ENCODE measurements around the gene ZC3HAV1L. TPM values are rescaled to one million over a fixed set of nuclear protein-coding genes. Genes with fewer than 3 reads are reported as not detected.
A peak's percentile ranks its signal among the peaks of the same experiment; 100 is the strongest.
"Not testable (repeated sequence)": the region's sequence is repeated elsewhere in the genome, so short reads cannot be mapped to it uniquely, and the experiment has no call there.

ZC3HAV1L gene
- 10 to 100 TPM; 12.9 to 13.4 TPM for total RNA-seq

GRCh38 chr7:139035586-139036353, at the start of gene ZC3HAV1L:
Gene ZC3HAV1L, minus strand, starts transcription at chr7:139036042. Its CDS starts 25 bp downstream, at chr7:139036017.
- Mint-ChIP-seq H3K4me1 (peaks cover 16% of the 10 kb centered on the region), H3K9me3 (no peaks in the 10 kb centered on the region), H3K36me3 (peaks cover 39% of the 10 kb centered on the region), H3K27ac (peak within 1 kb of the TSS; percentile 86), H3K4me3 (peak within 1 kb of the TSS; percentile 86), H3K27me3 (no peaks in the 10 kb centered on the region)
- peak; percentile 76 for DNase-seq

GRCh38 chr7:139084709-139085108, 48.9 kb upstream of the ZC3HAV1L start:
- H3K36me3 Mint-ChIP-seq = peaks cover 90% of the 10 kb centered on the region
- H3K4me3 Mint-ChIP-seq = no peak overlapping the region
- no peak for DNase-seq
- H3K9me3 Mint-ChIP-seq = peaks cover 26% of the 10 kb centered on the region
- peaks cover 86% of the 10 kb centered on the region for H3K4me1 Mint-ChIP-seq
- peak overlapping the region; percentile 94 for H3K27ac Mint-ChIP-seq
- H3K27me3 Mint-ChIP-seq = no peaks in the 10 kb centered on the region

GRCh38 chr7:139081584-139081983, 45.7 kb upstream of the ZC3HAV1L start:
- DNase-seq = no peak
- Mint-ChIP-seq H3K36me3 (peaks cover 69% of the 10 kb centered on the region), H3K27me3 (no peaks in the 10 kb centered on the region), H3K9me3 (peaks cover 5% of the 10 kb centered on the region), H3K4me3 (no peak overlapping the region), H3K27ac (peak overlapping the region; percentile 57), H3K4me1 (peaks cover 84% of the 10 kb centered on the region)

GRCh38 chr7:139080905-139081304, 45.1 kb upstream of the ZC3HAV1L start:
- H3K9me3 Mint-ChIP-seq = peaks cover under 1% of the 10 kb centered on the region
- H3K4me1 Mint-ChIP-seq = peaks cover 78% of the 10 kb centered on the region
- peaks cover 66% of the 10 kb centered on the region for H3K36me3 Mint-ChIP-seq
- no peaks in the 10 kb centered on the region for H3K27me3 Mint-ChIP-seq
- peak overlapping the region; percentile 9 for H3K4me3 Mint-ChIP-seq
- peak overlapping the region; percentile 57 for H3K27ac Mint-ChIP-seq
- DNase-seq = no peak

- Mint-ChIP-seq H3K4me3 (no peak overlapping the region), H3K27ac (peak overlapping the region; percentile 57), H3K9me3 (no peaks in the 10 kb centered on the region), H3K27me3 (no peaks in the 10 kb centered on the region), H3K36me3 (peaks cover 61% of the 10 kb centered on the region), H3K4me1 (peaks cover 71% of the 10 kb centered on the region)
- no peak for DNase-seq
Measured at GRCh38 chr7:139079861-139080260, 44.0 kb upstream of the ZC3HAV1L start.

GRCh38 chr7:139078911-139079310, 43.1 kb upstream of the ZC3HAV1L start:
- DNase-seq = no peak
- Mint-ChIP-seq H3K27ac (peak overlapping the region; percentile 57), H3K9me3 (no peaks in the 10 kb centered on the region), H3K27me3 (no peaks in the 10 kb centered on the region), H3K36me3 (peaks cover 55% of the 10 kb centered on the region), H3K4me1 (peaks cover 65% of the 10 kb centered on the region), H3K4me3 (no peak overlapping the region)

GRCh38 chr7:139078399-139078798, 42.6 kb upstream of the ZC3HAV1L start:
- H3K27ac Mint-ChIP-seq = peak overlapping the region; percentile 57
- H3K36me3 Mint-ChIP-seq = peaks cover 56% of the 10 kb centered on the region
- no peaks in the 10 kb centered on the region for H3K9me3 Mint-ChIP-seq

GRCh38 chr7:139077706-139078105, 41.9 kb upstream of the ZC3HAV1L start:
- DNase-seq, H3K27me3 Mint-ChIP-seq, H3K4me3 Mint-ChIP-seq, H3K9me3 Mint-ChIP-seq: not testable (repeated sequence)
- Mint-ChIP-seq H3K4me1 (peaks cover 64% of the 10 kb centered on the region), H3K27ac (peak overlapping the region; percentile 54), H3K36me3 (peaks cover 55% of the 10 kb centered on the region)

More at GRCh38 chr7:139078399-139078798, 42.6 kb upstream of the ZC3HAV1L start:
- Mint-ChIP-seq H3K27me3 (no peaks in the 10 kb centered on the region), H3K4me1 (peaks cover 65% of the 10 kb centered on the region), H3K4me3 (no peak overlapping the region)
- no peak for DNase-seq

- Mint-ChIP-seq H3K36me3 (peaks cover 58% of the 10 kb centered on the region), H3K9me3 (no peaks in the 10 kb centered on the region), H3K27me3 (no peaks in the 10 kb centered on the region), H3K4me3 (no peak overlapping the region), H3K27ac (peak overlapping the region; percentile 72), H3K4me1 (peaks cover 63% of the 10 kb centered on the region)
- DNase-seq = no peak
Measured at GRCh38 chr7:139075871-139076686, 40.2 kb upstream of the ZC3HAV1L start.

GRCh38 chr7:139075031-139075652, 39.3 kb upstream of the ZC3HAV1L start:
- Mint-ChIP-seq H3K9me3 (no peaks in the 10 kb centered on the region), H3K4me1 (peaks cover 55% of the 10 kb centered on the region), H3K27me3 (no peaks in the 10 kb centered on the region), H3K36me3 (peaks cover 52% of the 10 kb centered on the region), H3K27ac (peak overlapping the region; percentile 84), H3K4me3 (peak overlapping the region; percentile 51)
- DNase-seq = peak; percentile 47

GRCh38 chr7:139072796-139073195, 37.0 kb upstream of the ZC3HAV1L start:
- Mint-ChIP-seq H3K9me3 (no peaks in the 10 kb centered on the region), H3K4me3 (peak overlapping the region; percentile 16), H3K4me1 (peaks cover 46% of the 10 kb centered on the region), H3K27me3 (no peaks in the 10 kb centered on the region), H3K36me3 (peaks cover 56% of the 10 kb centered on the region), H3K27ac (peak overlapping the region; percentile 87)
- no peak for DNase-seq

- H3K27ac Mint-ChIP-seq = peak overlapping the region; percentile 87
- H3K27me3 Mint-ChIP-seq = no peaks in the 10 kb centered on the region
- DNase-seq = no peak
- H3K4me3 Mint-ChIP-seq = no peak overlapping the region
- H3K9me3 Mint-ChIP-seq = no peaks in the 10 kb centered on the region
- H3K4me1 Mint-ChIP-seq = peaks cover 47% of the 10 kb centered on the region
- H3K36me3 Mint-ChIP-seq = peaks cover 65% of the 10 kb centered on the region
Measured at GRCh38 chr7:139071680-139072079, 35.8 kb upstream of the ZC3HAV1L start.

- Mint-ChIP-seq H3K27ac (peak overlapping the region; percentile 59), H3K4me3 (no peak overlapping the region)
Measured at GRCh38 chr7:139068544-139069399, 32.9 kb upstream of the ZC3HAV1L start.

GRCh38 chr7:139066315-139066714, 30.5 kb upstream of the ZC3HAV1L start:
- DNase-seq = no peak
- Mint-ChIP-seq H3K4me1 (peaks cover 43% of the 10 kb centered on the region), H3K27me3 (no peaks in the 10 kb centered on the region), H3K9me3 (no peaks in the 10 kb centered on the region), H3K4me3 (no peak overlapping the region), H3K36me3 (peaks cover 50% of the 10 kb centered on the region), H3K27ac (peak overlapping the region; percentile 56)

More at GRCh38 chr7:139068544-139069399, 32.9 kb upstream of the ZC3HAV1L start:
- Mint-ChIP-seq H3K4me1 (peaks cover 47% of the 10 kb centered on the region), H3K9me3 (no peaks in the 10 kb centered on the region), H3K27me3 (no peaks in the 10 kb centered on the region), H3K36me3 (peaks cover 59% of the 10 kb centered on the region)
- no peak for DNase-seq
